Measurements from ENCODE around the gene MC3R. TPM values are rescaled to one million over a fixed set of nuclear protein-coding genes. Genes with fewer than 3 reads are reported as not detected.

MC3R gene
- total and polyA plus RNA-seq, 9 donors, result not detected

GRCh38 chr20:56244259-56244658 lies 4.3 kb upstream of the MC3R start:
- DNase-seq, result no peak
- 16 to 19% (median 18%) methylated on average over 6 of the region's 6 CpGs for WGBS, 3 donors
- intact Hi-C loops (cut with DNase I), result no loop called here
- Histone ChIP-seq H3K9me3 (no peaks in the 10 kb centered on the region), H3K27ac (no peak overlapping the region), H3K4me3 (no peak overlapping the region), H3K36me3 (no peaks in the 10 kb centered on the region), H3K4me1 (ENCODE audit: insufficient read depth) (no peaks in the 10 kb centered on the region), H3K27me3 (no peaks in the 10 kb centered on the region)
- TF ChIP-seq EP300 (IDR thresholded peaks at IDR 0.05) (no peak), CTCF (IDR thresholded peaks at IDR 0.05) (no peak)

- DNase-seq, result no peak
- Histone ChIP-seq H3K9me3 (no peaks in the 10 kb centered on the region), H3K27ac (no peak overlapping the region), H3K27me3 (no peaks in the 10 kb centered on the region), H3K36me3 (no peaks in the 10 kb centered on the region), H3K4me1 (ENCODE audit: insufficient read depth) (no peaks in the 10 kb centered on the region), H3K4me3 (no peak overlapping the region)
- intact Hi-C loops (cut with DNase I), result no loop called here
- no peak for TF ChIP-seq CTCF (IDR thresholded peaks at IDR 0.05)
- TF ChIP-seq EP300 (IDR thresholded peaks at IDR 0.05), result no peak
- TF ChIP-seq POLR2A (IDR thresholded peaks at IDR 0.05), result no peak
- WGBS, 3 donors, result 4 to 21% (median 6%) methylated on average over 3 of the region's 3 CpGs
These were observed 2.8 kb upstream of the MC3R start for GRCh38 chr20:56245761-56246160.

- H3K9me3 ChIP-seq, result no peaks in the 10 kb centered on the region
- H3K36me3 ChIP-seq, result no peaks in the 10 kb centered on the region
- H3K4me3 ChIP-seq, result no peak overlapping the region
- DNase-seq, result peak in 4 of 5 donors; percentile 18 to 45 (median 22)
- TF ChIP-seq CTCF (IDR thresholded peaks at IDR 0.05) (no peak), POLR2A (IDR thresholded peaks at IDR 0.05) (no peak), EP300 (IDR thresholded peaks at IDR 0.05) (no peak)
- intact Hi-C loops (cut with DNase I), result no loop called here
- no peak overlapping the region for H3K27ac ChIP-seq
- no peaks in the 10 kb centered on the region for H3K4me1 ChIP-seq (ENCODE audit: insufficient read depth)
- WGBS, 3 donors, result 66 to 76% (median 73%) methylated on average over 32 of the region's 32 CpGs
- H3K27me3 ChIP-seq, result no peaks in the 10 kb centered on the region
These were observed 868 bp downstream of the MC3R start for GRCh38 chr20:56249244-56249955.

GRCh38 chr20:56249956-56250355 lies 1.4 kb downstream of the MC3R start:
- intact Hi-C loops (cut with DNase I), result no loop called here
- TF ChIP-seq CTCF (IDR thresholded peaks at IDR 0.05), result no peak
- TF ChIP-seq POLR2A (IDR thresholded peaks at IDR 0.05), result no peak
- TF ChIP-seq EP300 (IDR thresholded peaks at IDR 0.05), result no peak

More at GRCh38 chr20:56249956-56250355, 1.4 kb downstream of the MC3R start:
- Histone ChIP-seq H3K27ac (no peak overlapping the region), H3K27me3 (no peaks in the 10 kb centered on the region), H3K9me3 (no peaks in the 10 kb centered on the region), H3K4me3 (no peak overlapping the region), H3K36me3 (no peaks in the 10 kb centered on the region), H3K4me1 (ENCODE audit: insufficient read depth) (no peaks in the 10 kb centered on the region)
- DNase-seq, result no peak
- WGBS, 3 donors, result 54 to 67% (median 57%) methylated on average over 7 of the region's 7 CpGs

Measured in ovary (tissue), 9 donors.